Neural cell (in vitro differentiated cells): ENCODE data around the gene MIER1. TPM values are rescaled to one million over a fixed set of nuclear protein-coding genes. Genes with fewer than 3 reads are reported as not detected.

ENCODE experiments used
- H2AFZ ChIP-seq: fragments of 200-600, 300-800 bp; sonication (generic), shearing (Covaris generic); 2 replicates; pipeline ENCODE4 v1.6.0; 2014; ENCODE audit warnings: low read depth, mild to moderate bottlenecking, antibody characterized with exemption, low read length, moderate library complexity
- H3F3A ChIP-seq: fragments of 200-600 bp; shearing (Covaris generic); 2 replicates; pipeline ENCODE4 v1.6.1; 2016; ENCODE audit warnings: mild to moderate bottlenecking, moderate library complexity, mixed read lengths, antibody characterized with exemption, low read length; ENCODE audit not compliant: insufficient read depth, poor library complexity, severe bottlenecking
- H3K27ac ChIP-seq: fragments of 200-600, 300-800 bp; sonication (generic), shearing (Covaris generic); 2 replicates; pipeline ENCODE4 v1.5.1; 2014; ENCODE audit warnings: mild to moderate bottlenecking, low read length, moderate library complexity
- H3K27me3 ChIP-seq: fragments of 300-800, 200-600 bp; sonication (generic), shearing (Covaris generic); 2 replicates; pipeline ENCODE4 v1.6.0; 2014; ENCODE audit warnings: mild to moderate bottlenecking, low read depth, low read length, moderate library complexity; ENCODE audit not compliant: insufficient read depth
- H3K36me3 ChIP-seq: fragments of 300-800, 200-600 bp; sonication (generic), shearing (Covaris generic); 2 replicates; pipeline ENCODE4 v1.5.1; 2014; ENCODE audit warnings: mild to moderate bottlenecking, antibody characterized with exemption, low read length, moderate library complexity; ENCODE audit not compliant: insufficient read depth
- H3K4me2 ChIP-seq: fragments of 300-800, 200-600 bp; sonication (generic), shearing (Covaris generic); 2 replicates; pipeline ENCODE4 v1.6.0; 2014; ENCODE audit warnings: mild to moderate bottlenecking, low read length
- H3K4me3 ChIP-seq: fragments of 300-800, 200-600 bp; sonication (generic), shearing (Covaris generic); 2 replicates; pipeline ENCODE4 v1.5.1; 2014; ENCODE audit warnings: mild to moderate bottlenecking, low read length, moderate library complexity
- H3K79me2 ChIP-seq: fragments of 200-600 bp; shearing (Covaris generic); replicated peaks from 2 replicates; pipeline ENCODE4 v1.6.0; 2014; ENCODE audit warnings: mild to moderate bottlenecking, low read length, moderate library complexity; ENCODE audit not compliant: insufficient read depth
- H3K9ac ChIP-seq: fragments of 300-800, 200-600 bp; sonication (generic), shearing (Covaris generic); 2 replicates; pipeline ENCODE4 v1.6.1; 2016; ENCODE audit warnings: mild to moderate bottlenecking, low read length, mixed read lengths
- H3K9me2 ChIP-seq: fragments of 200-600 bp; shearing (Covaris generic); 2 replicates; pipeline ENCODE4 v1.6.1; 2016; ENCODE audit warnings: mild to moderate bottlenecking, low read length, mixed read lengths; ENCODE audit not compliant: insufficient read depth
- H3K9me3 ChIP-seq: fragments of 200-600, 300-800 bp; sonication (generic), shearing (Covaris generic); 2 replicates; pipeline ENCODE4 v1.6.1; 2016; ENCODE audit warnings: mild to moderate bottlenecking, mixed run types, low read length, moderate library complexity, mixed read lengths
- H4K20me1 ChIP-seq: fragments of 200-600 bp; shearing (Covaris generic); 2 replicates; pipeline ENCODE4 v1.6.1; 2016; ENCODE audit warnings: mild to moderate bottlenecking, mixed run types; ENCODE audit not compliant: insufficient read depth
- CTCF ChIP-seq: fragments of 450-650 bp; IDR thresholded peaks from 2 replicates; pipeline ENCODE4 v1.5.1; 2014; ENCODE audit warnings: antibody characterized with exemption, mild to moderate bottlenecking, moderate library complexity; ENCODE audit not compliant: poor library complexity, severe bottlenecking
- EP300 ChIP-seq: fragments of 450-650 bp; conservative IDR thresholded peaks from 2 replicates; pipeline ENCODE4 v1.6.1; 2014; ENCODE audit warnings: antibody characterized with exemption, mild to moderate bottlenecking, moderate library complexity; ENCODE audit not compliant: poor library complexity, severe bottlenecking
- EZH2 ChIP-seq: fragments of 200-600, 300-800 bp; shearing (Covaris generic), sonication (generic); IDR thresholded peaks from 2 replicates; pipeline ENCODE4 v1.6.1; 2014; ENCODE audit warnings: antibody characterized with exemption, low read length, borderline replicate concordance, mild to moderate bottlenecking; ENCODE audit not compliant: insufficient read depth, poor library complexity, severe bottlenecking
- MXI1 ChIP-seq: fragments of 450-650 bp; conservative IDR thresholded peaks from 2 replicates; pipeline ENCODE4 v1.6.1; 2014; ENCODE audit warnings: antibody characterized with exemption, mild to moderate bottlenecking; ENCODE audit not compliant: poor library complexity, severe bottlenecking
- POLR2AphosphoS5 ChIP-seq: IDR thresholded peaks from 2 replicates; pipeline ENCODE4 v1.6.1; 2012
- RAD21 ChIP-seq: fragments of 450-650 bp; conservative IDR thresholded peaks from 2 replicates; pipeline ENCODE4 v1.6.1; 2014; ENCODE audit warnings: antibody characterized with exemption, mild to moderate bottlenecking, moderate library complexity
- SMC3 ChIP-seq: fragments of 450-650 bp; conservative IDR thresholded peaks from 2 replicates; pipeline ENCODE4 v1.6.1; 2014; ENCODE audit warnings: antibody characterized with exemption, mild to moderate bottlenecking, moderate library complexity; ENCODE audit not compliant: poor library complexity
- TAF1 ChIP-seq: IDR thresholded peaks from 2 replicates; pipeline ENCODE4 v1.6.1; 2012; ENCODE audit warnings: low read depth
- polyA plus RNA-seq: library from polyadenylated mRNA; depleted of rRNA; stranded (reverse); fragments of >200 nt; gene quantifications from 2 replicates; pipeline ENCODE4 v1.2.3, GENCODE V29; 2014
- TF ChIP-seq, protein P1 (sequence below): IDR thresholded peaks from 2 replicates; pipeline ENCODE4 v1.6.1; 2012; ENCODE audit warnings: borderline replicate concordance

Gene MIER1
- polyA plus RNA-seq, 1 donor from 2014 or later: 16.1 TPM

DNA sequence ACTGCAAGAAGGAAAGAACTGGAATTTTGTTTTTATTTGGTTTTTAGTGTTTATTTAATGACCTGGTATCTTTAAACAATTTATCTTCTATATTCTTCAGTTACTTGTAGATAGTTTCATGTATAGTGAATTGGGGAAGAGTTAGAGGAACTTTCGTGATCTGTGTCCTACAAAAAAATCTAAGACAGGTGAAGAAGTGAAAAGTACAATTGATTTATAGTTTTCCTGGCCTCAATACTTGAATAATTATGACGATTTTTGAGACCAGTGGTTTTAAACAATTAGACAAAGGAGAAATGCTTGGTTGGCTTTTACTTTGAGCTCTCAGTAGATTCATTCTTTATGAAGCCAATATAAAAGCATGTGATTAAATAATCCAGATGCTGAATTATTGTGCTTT, 7.5 kb downstream of the MIER1 start:
- no peaks in the 10 kb centered on the region for H3K9me3 ChIP-seq
- H3K27ac ChIP-seq: no peak overlapping the region
- no peak overlapping the region for H2AFZ ChIP-seq
- no peaks in the 10 kb centered on the region for H3K27me3 ChIP-seq
- TF ChIP-seq EP300 (no peak), CTCF (no peak), MXI1 (no peak), POLR2AphosphoS5 (no peak), RAD21 (no peak), SMC3 (no peak), EZH2 (no peak), TAF1 (no peak)
- TF ChIP-seq, protein P1, sequence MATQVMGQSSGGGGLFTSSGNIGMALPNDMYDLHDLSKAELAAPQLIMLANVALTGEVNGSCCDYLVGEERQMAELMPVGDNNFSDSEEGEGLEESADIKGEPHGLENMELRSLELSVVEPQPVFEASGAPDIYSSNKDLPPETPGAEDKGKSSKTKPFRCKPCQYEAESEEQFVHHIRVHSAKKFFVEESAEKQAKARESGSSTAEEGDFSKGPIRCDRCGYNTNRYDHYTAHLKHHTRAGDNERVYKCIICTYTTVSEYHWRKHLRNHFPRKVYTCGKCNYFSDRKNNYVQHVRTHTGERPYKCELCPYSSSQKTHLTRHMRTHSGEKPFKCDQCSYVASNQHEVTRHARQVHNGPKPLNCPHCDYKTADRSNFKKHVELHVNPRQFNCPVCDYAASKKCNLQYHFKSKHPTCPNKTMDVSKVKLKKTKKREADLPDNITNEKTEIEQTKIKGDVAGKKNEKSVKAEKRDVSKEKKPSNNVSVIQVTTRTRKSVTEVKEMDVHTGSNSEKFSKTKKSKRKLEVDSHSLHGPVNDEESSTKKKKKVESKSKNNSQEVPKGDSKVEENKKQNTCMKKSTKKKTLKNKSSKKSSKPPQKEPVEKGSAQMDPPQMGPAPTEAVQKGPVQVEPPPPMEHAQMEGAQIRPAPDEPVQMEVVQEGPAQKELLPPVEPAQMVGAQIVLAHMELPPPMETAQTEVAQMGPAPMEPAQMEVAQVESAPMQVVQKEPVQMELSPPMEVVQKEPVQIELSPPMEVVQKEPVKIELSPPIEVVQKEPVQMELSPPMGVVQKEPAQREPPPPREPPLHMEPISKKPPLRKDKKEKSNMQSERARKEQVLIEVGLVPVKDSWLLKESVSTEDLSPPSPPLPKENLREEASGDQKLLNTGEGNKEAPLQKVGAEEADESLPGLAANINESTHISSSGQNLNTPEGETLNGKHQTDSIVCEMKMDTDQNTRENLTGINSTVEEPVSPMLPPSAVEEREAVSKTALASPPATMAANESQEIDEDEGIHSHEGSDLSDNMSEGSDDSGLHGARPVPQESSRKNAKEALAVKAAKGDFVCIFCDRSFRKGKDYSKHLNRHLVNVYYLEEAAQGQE: no peak
- no peaks in the 10 kb centered on the region for H3F3A ChIP-seq
- H4K20me1 ChIP-seq: no peaks in the 10 kb centered on the region
- H3K79me2 ChIP-seq: peaks cover 49% of the 10 kb centered on the region
- H3K4me2 ChIP-seq: peak overlapping the region; percentile 74
- H3K4me3 ChIP-seq: peak overlapping the region; percentile 78
- no peaks in the 10 kb centered on the region for H3K9me2 ChIP-seq
- no peaks in the 10 kb centered on the region for H3K36me3 ChIP-seq
- H3K9ac ChIP-seq: no peak overlapping the region

- Histone ChIP-seq H3K9me2 (no peaks in the 10 kb centered on the region), H3K4me2 (no peak overlapping the region), H3K4me3 (no peak overlapping the region), H3K9me3 (no peaks in the 10 kb centered on the region), H3F3A (no peaks in the 10 kb centered on the region), H3K27ac (no peak overlapping the region), H3K36me3 (no peaks in the 10 kb centered on the region), H3K79me2 (peaks cover 55% of the 10 kb centered on the region), H2AFZ (no peak overlapping the region), H3K9ac (no peak overlapping the region), H4K20me1 (no peaks in the 10 kb centered on the region), H3K27me3 (no peaks in the 10 kb centered on the region)
- no peak for TF ChIP-seq TAF1
- TF ChIP-seq SMC3: no peak
Observed at GRCh38 chr1:66933887-66934700, 9.3 kb downstream of the MIER1 start.
